Measurements from ENCODE around the gene KRT83.

Gene KRT83

DNA sequence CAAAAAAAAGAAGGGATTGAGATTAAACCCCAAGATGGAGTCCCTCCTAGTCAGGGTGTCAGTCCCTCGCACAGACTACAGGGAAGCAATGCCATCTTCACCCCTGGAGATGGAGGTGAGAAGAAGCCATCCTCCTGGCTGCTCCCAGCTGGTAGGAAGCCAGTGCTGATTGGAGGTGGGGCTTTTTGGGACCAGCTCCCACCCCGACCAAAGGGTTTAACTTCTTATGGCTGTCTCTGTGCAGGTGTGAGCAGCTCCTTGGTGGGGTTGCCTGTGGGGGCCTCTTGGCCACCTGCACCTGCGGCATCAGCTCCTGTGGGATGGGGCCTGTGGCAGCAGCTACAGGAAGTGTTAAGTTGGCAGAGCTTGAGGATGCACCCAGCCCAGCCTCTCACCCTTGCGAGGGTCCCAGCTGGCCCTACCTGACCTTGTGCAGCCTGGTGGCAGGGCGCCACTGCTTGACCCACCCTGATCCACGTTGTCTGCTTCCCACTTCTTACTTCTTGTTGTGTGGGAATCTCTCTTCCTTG lies 50.6 kb downstream of the KRT83 start:
- H3K4me3 ChIP-seq (ENCODE audit: low read depth, low read length): no peak overlapping the region
- TF ChIP-seq, protein P1, sequence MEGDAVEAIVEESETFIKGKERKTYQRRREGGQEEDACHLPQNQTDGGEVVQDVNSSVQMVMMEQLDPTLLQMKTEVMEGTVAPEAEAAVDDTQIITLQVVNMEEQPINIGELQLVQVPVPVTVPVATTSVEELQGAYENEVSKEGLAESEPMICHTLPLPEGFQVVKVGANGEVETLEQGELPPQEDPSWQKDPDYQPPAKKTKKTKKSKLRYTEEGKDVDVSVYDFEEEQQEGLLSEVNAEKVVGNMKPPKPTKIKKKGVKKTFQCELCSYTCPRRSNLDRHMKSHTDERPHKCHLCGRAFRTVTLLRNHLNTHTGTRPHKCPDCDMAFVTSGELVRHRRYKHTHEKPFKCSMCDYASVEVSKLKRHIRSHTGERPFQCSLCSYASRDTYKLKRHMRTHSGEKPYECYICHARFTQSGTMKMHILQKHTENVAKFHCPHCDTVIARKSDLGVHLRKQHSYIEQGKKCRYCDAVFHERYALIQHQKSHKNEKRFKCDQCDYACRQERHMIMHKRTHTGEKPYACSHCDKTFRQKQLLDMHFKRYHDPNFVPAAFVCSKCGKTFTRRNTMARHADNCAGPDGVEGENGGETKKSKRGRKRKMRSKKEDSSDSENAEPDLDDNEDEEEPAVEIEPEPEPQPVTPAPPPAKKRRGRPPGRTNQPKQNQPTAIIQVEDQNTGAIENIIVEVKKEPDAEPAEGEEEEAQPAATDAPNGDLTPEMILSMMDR (IDR thresholded peaks at IDR 0.05; ENCODE audit: insufficient read depth, low read depth, low read length, missing control alignments): no peak
- DNase-seq (ENCODE audit: low read depth): no peak

DNA sequence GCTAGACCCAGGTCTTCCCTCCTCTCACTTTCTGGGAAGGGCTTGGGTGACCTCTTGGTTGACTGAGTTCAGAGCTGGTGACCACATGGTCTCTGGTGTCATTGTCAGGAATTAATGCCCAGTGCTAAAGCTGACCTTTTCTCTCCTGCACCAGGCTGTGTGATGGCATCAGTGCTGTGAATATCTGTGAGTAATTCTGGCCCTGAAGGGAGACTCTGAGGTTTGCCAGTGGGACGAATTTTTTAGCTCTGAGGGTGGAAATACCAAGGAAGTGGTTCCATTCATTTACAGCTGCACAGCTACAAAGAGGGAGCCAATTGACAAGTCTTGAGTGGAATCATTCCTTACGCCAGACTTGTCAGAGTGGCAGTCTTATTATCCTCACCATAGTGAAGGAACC lies 53.0 kb downstream of the KRT83 start:
- TF ChIP-seq, protein P1 (IDR thresholded peaks at IDR 0.05; ENCODE audit: insufficient read depth, low read depth, low read length, missing control alignments): no peak
- DNase-seq (ENCODE audit: low read depth): no peak
- no peak overlapping the region for H3K4me3 ChIP-seq (ENCODE audit: low read depth, low read length)

DNA sequence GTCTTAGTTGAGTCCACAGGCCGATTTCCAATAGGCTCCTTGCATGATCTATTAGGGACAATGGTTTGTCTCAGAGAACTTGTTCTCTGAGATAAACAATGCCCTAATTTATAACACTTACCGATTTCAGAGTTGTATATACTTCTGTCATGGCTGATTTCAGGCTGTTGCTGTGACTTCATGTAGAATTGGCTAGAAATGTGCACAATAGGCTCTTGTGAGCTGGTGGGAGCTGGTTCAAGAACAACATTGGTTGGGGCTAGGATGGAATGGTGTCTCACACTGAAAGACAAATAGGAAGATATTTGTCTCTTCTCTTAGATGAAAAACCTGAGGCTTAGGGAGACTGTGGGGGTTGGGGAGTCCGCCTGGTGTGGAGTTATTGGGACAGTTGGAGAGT lies 53.5 kb downstream of the KRT83 start:
- TF ChIP-seq, protein P1 (IDR thresholded peaks at IDR 0.05; ENCODE audit: insufficient read depth, low read depth, low read length, missing control alignments): no peak
- no peak for DNase-seq (ENCODE audit: low read depth)
- no peak overlapping the region for H3K4me3 ChIP-seq (ENCODE audit: low read depth, low read length)

DNA sequence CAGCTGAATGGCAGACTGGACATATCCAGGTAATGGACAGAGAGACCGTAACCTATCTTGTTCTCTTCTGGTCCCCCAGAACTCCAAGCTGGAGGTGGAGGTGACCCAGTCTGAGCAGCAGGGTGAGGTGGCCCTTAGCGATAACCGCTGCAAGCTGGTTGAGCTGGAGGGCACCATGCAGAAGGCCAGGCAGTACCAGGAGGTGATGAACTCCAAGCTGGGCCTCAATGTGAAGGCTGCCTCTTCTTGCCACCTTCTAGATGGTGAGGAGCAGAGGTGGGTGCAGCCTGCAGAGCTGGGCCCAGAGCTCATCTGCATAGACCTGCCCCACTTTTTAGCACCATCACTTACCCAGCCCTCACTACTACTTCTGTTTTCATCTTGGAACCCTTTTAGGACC lies 53.9 kb downstream of the KRT83 start:
- no peak overlapping the region for H3K4me3 ChIP-seq (ENCODE audit: low read depth, low read length)
- TF ChIP-seq, protein P1 (IDR thresholded peaks at IDR 0.05; ENCODE audit: insufficient read depth, low read depth, low read length, missing control alignments): no peak
- no peak for DNase-seq (ENCODE audit: low read depth)

DNA sequence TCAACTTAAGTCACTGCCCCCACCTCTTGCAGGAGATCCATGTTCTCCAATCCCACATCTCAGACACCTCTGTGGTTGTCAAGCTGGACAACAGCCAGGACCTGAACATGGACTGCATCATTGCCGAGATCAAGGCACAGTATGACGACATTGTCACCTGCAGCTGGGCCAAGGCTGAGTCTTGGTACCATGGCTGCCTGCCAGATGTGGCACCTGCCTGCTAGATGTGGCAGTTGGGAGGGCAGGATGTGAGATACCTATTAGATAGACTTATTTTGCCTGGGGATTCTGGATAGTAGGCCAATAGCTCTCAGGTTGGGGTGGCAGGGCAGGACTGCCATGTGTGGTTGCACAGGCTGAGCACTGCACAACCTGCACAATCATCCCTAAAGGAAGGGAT lies 54.7 kb downstream of the KRT83 start:
- no peak for DNase-seq (ENCODE audit: low read depth)
- TF ChIP-seq, protein P1 (IDR thresholded peaks at IDR 0.05; ENCODE audit: insufficient read depth, low read depth, low read length, missing control alignments): no peak

DNA sequence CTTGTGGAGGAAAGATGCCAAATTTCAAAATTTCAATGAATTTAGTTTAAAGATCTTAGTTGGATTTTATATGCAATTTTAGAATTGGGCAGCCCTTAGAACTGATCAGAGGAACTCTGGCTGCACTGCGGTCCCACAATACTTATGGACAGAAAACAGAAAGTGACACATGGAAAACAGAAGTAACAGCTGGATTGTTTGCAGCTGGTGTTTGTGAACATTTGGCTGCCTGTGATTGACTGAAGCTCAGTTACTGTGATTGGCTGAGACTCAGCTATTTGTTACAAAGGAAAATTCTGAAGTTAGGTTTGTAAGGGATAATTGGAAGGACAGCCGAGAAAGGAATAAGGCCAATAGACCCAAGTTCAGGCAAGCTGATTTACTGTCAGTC lies 56.8 kb downstream of the KRT83 start:
- no peak for DNase-seq (ENCODE audit: low read depth)
- no peak overlapping the region for H3K4me3 ChIP-seq (ENCODE audit: low read depth, low read length)
- TF ChIP-seq, protein P1 (IDR thresholded peaks at IDR 0.05; ENCODE audit: insufficient read depth, low read depth, low read length, missing control alignments): no peak

More for the DNA sequence above, 54.7 kb downstream of the KRT83 start:
- no peak overlapping the region for H3K4me3 ChIP-seq (ENCODE audit: low read depth, low read length)
